GM18867 (cell line): ENCODE measurements around the gene GPR39.

ENCODE experiments used
- ATAC-seq: cut with Tn5 transposase; IDR thresholded peaks from one replicate; pipeline ENCODE4 v1.9.1; 2021; ENCODE audit warnings: mild to moderate bottlenecking, moderate library complexity; ENCODE audit not compliant: unreplicated experiment

Gene GPR39

GRCh38 chr2:132595693-132596092 is 179.1 kb downstream of the GPR39 start:
- no peak for ATAC-seq

- no peak for ATAC-seq
Measured at GRCh38 chr2:132597166-132597565, 180.6 kb downstream of the GPR39 start.

- no peak for ATAC-seq
Measured at GRCh38 chr2:132597831-132598230, 181.2 kb downstream of the GPR39 start.

GRCh38 chr2:132598536-132598935 is 181.9 kb downstream of the GPR39 start:
- no peak for ATAC-seq

- no peak for ATAC-seq
Measured at GRCh38 chr2:132599556-132599955, 183.0 kb downstream of the GPR39 start.

- ATAC-seq = no peak
Measured at GRCh38 chr2:132604561-132604960, 188.0 kb downstream of the GPR39 start.

GRCh38 chr2:132605236-132606180 is 188.9 kb downstream of the GPR39 start:
- ATAC-seq = no peak

GRCh38 chr2:132606649-132607048 is 190.0 kb downstream of the GPR39 start:
- no peak for ATAC-seq

- ATAC-seq = no peak
Measured at GRCh38 chr2:132607426-132608090, 191.0 kb downstream of the GPR39 start.

GRCh38 chr2:132608311-132608710 is 191.7 kb downstream of the GPR39 start:
- ATAC-seq = no peak

GRCh38 chr2:132609101-132609890 is 192.7 kb downstream of the GPR39 start:
- ATAC-seq = no peak

- no peak for ATAC-seq
Measured at GRCh38 chr2:132611719-132612118, 195.1 kb downstream of the GPR39 start.

GRCh38 chr2:132615329-132616085 is 198.9 kb downstream of the GPR39 start:
- ATAC-seq = no peak

GRCh38 chr2:132617989-132618388 is 201.4 kb downstream of the GPR39 start:
- ATAC-seq = no peak

GRCh38 chr2:132618734-132619133 is 202.1 kb downstream of the GPR39 start:
- no peak for ATAC-seq

- ATAC-seq = no peak
Measured at GRCh38 chr2:132620115-132620514, 203.5 kb downstream of the GPR39 start.

- no peak for ATAC-seq
Measured at GRCh38 chr2:132621131-132621875, 204.7 kb downstream of the GPR39 start.

GRCh38 chr2:132623096-132623839 is 206.7 kb downstream of the GPR39 start:
- ATAC-seq = no peak

GRCh38 chr2:132627536-132627935 is 210.9 kb downstream of the GPR39 start:
- no peak for ATAC-seq
